Measurements from ENCODE around the gene PRXL2C. TPM values are rescaled to one million over a fixed set of nuclear protein-coding genes. Genes with fewer than 3 reads are reported as not detected.
A peak's percentile ranks its signal among the peaks of the same experiment; 100 is the strongest.
"Not testable (repeated sequence)": the region's sequence is repeated elsewhere in the genome, so short reads cannot be mapped to it uniquely, and the experiment has no call there.

Gene PRXL2C
- total RNA-seq, 1 experiment from 2014 or later = 15.0 TPM

DNA sequence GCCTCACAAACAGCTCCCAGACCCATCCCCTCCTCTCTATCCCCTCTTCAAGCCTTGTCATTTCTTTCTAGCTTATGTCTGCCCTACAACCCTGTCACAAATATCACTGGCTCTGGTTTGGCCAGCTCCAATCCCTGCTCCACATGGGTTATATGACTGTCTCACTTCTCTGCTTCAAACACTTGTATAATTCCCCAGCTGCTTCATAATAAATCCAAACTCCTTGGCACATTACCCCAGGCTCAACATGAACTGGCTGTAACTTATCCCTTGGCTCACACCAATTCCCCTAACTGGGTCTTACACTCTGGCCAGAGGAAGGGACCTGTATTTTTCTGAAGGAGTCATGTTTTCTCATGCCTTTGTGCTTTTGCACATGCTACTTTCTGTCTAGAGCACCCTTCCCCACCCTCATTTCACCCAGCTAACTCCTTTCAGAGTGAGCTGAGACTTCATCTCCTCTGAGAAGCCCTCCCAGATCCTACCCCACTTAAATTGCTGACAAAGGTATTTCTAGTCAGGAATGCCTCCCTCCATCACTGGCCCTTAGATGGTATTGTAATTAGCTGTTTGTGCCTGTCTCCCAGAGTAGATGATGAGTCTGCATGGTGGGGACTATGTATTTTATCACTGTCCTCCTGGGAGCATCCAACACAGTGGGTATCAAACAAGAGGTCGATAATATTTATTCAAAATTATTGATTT is 5.3 kb downstream of the PRXL2C start:
- DNase-seq (ENCODE audit: low spot score) = no peak

DNA sequence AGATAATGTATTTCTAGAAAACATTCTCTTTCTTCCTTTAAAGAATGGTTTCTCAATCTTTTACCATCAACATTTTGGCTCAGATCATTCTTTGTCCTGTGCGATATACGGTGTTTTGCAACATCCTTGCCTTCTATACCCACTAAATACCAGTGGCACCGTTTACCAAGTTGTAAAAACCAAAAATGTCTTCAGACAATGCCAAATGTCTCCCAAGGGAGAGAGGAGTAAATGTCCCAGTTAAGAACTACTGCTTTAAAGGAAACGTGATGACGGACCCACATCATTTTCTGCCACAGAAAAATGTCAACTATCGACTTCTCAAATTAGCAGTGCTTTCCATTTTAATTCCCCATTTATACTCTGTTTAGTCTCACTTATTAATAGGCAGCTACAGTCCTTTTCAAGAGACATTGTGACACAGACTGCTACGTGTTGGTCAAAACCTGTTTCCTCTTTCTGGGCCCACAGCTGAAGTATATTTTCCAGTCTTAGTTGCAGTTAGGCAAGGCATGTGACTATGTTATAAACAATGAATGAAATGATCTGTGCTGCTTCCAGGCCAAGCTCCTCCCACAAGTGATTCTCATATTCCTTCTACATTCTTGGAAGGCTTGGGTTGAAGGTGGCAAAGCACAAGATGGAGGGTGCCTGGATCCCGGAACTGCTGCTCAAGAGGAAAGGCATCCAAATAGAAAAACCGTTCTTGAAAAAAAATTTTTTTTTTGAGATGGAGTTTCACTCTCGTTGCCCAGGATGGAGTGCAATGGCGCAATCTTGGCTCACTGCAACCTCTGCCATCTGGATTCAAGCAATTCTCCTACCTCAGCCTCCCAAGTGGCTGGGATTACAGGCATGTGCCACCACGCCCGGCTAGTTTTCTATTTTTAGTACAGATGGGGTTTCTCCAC is 8.8 kb downstream of the PRXL2C start:
- DNase-seq (ENCODE audit: low spot score) = peak; percentile 82

DNA sequence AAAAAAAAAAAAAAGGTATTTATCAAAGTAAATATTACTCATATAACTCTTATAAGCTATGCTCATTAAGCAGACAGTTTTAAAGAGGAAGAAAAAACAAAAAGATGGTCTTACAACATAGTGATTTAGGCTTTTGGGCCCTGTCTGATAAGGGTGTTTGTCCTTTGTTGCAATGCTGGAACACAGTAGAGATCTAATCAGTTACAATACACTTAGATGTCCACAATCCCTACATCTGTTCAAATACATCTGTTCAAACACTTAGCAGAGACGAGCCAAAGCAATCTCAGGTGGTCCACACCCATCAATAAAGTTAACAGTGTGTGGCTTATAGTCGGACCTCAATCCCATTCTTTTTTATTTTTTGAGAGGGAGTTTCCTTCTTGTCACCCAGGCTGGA is 11.0 kb downstream of the PRXL2C start:
- DNase-seq (ENCODE audit: low spot score) = no peak

DNA sequence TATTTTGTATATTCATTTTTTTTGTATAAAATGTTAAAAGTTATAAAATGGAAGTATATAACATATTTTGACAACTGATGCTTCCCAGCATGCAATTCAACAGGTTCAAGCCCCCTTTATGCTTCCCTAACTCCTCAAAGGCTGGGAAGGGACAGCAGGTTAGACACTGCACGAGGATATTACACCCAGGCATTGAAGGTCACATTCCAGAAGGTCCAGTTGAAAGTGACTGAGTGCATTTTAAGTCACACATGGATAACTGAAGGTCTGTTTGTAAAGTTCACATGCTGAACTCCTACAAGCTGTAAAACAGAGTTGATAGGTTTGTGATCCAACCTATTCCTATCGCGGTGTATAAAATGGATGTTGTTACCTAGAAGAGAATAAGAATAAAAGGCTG is 13.6 kb downstream of the PRXL2C start:
- DNase-seq (ENCODE audit: low spot score) = no peak

DNA sequence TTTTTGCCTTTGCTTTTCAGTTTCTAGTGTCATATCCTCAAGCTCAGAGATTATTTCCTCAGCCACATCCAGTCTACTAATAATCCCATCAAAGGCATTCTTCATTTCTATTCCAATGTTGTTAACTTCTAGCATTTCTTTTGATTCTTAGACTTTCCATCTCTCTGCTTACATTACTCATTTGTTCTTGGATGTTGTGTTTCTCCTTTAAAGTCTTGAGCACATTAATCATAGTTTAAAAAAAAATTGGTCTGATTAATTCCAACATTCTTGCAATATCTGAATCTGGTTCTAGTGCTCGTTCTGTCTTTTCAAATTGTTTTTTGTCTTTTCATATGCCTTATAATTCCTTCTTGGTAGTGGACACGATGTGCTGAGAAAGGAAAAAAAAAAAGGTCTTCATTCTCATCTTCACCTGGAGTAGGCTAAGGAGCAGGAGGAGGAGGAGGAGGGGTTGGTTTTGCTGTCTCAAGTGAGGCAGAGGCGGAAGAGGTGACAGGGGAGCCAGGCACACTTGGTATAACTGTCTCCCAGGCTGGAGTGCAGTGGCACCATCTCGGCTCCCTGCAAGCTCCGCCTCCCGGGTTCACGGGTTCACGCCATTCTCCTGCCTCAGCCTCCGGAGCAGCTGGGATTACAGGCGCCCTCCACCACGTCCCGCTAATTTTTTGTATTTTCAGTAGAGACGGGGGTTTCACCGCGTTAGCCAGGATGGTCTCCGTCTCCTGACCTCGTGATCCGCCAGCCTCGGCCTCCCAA is 16.3 kb downstream of the PRXL2C start:
- no peak for DNase-seq (ENCODE audit: low spot score)

DNA sequence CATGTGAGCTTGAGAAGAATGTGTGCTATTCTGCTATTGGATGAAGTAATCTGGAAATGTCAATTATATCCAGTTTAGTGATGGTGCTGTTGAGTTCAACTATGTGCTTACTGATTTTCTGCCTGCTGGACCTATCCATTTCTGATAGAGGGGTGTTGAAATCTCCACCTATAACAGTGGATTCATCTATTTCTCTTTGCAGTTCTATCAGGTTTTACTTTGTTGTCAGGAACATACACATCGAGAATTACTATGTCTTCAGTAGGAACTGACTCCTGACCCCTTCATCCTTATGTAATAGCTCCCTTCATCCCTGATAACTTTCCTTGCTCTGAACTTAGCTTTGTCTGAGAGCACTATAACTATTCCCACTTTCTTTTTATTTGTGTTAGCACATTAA is 18.7 kb downstream of the PRXL2C start:
- DNase-seq (ENCODE audit: low spot score) = no peak

DNA sequence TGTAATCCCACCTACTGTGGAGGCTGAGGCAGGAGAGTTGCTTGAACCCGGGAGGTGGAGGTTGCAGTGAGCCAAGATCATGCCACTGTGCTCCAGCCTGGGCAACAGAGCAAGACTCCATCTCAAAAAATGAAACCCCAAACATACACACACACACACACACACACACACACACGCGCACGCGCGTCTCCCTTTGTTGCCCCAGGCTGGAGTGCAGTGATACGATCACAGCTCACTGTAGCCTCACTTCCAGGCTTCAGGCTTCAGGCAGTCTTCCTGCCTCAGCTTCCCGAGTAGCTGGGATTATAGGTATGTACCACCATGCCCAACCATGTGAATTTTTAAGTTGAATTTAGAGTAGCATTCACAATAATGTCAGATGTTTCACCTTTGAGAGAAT is 21.5 kb downstream of the PRXL2C start:
- not testable (repeated sequence) for DNase-seq (ENCODE audit: low spot score)

DNA sequence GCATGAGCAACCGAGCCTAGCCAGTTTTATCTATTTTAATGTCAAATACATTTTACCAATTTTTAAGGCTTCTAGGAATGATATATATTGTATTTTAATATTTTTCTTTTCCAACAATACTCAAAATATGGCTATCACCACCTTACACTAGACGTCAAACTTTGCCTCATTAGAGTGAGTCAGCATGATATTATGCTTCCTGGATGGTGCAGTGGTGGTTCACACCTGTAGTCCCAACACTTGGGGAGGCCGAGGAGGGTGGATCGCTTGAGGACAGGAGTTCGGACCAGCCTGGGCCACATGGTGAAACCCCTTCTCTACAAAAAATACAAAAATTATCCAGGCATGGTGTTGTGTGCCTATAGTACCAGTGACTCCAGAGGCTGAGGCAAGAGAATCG is 28.2 kb downstream of the PRXL2C start:
- no peak for DNase-seq (ENCODE audit: low spot score)

DNA sequence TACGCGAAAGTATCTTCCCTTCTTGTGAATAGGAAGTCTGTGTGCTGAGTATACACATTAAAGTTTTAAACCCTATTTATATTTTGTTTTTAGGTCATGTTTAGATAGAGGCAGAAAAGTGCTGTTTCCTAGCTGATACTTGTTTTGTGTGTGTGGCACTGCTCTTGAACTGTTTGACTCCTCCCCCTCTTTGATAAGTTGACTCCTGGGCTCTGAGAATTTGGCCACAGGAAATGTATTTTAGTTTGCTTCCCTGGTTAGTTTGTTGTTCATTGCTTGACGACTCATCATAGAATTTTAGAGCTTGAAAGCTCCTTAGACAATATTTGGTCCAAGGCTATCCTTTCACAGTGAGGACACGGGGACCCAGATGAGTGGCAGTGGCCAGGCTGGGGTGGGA is 33.5 kb downstream of the PRXL2C start:
- DNase-seq (ENCODE audit: low spot score) = no peak

DNA sequence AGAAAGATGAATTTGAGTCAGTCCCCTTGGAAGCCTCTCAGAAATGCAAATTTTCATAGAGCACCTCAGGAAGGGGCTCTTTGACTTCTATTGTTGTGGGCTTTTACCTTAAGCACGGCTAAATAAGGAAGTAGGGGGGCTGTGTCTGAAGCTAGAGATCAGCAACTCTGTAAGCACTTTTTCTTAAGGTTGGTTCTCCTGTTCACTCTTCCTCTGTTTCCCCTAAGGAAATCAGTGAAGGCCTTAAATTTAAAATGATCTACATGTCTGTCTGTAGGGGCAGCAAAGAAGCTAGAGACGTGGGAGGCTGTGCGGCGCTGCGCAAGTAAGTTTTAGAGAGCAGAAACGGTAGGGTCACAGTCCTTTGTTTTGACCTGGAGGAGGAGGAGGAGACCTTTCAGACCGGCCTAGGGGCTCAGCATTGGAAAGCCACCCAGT is 34.3 kb downstream of the PRXL2C start:
- DNase-seq (ENCODE audit: low spot score) = no peak

DNA sequence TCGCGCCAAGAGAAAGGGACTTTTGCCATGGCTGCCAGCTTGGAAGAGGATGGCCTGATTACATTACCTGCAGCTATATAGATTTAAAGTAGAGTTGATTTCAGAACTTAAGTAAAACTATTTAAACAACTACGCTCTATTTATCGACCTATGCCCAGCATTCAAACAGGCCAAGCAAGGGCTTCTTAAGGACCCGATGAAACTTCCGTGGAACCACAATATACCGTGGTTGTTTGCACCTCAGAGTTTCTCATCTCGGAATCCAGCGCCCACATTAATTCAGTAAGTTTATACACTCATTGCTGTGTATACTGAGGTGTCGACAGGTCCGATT is 35.0 kb downstream of the PRXL2C start:
- DNase-seq (ENCODE audit: low spot score) = no peak

DNA sequence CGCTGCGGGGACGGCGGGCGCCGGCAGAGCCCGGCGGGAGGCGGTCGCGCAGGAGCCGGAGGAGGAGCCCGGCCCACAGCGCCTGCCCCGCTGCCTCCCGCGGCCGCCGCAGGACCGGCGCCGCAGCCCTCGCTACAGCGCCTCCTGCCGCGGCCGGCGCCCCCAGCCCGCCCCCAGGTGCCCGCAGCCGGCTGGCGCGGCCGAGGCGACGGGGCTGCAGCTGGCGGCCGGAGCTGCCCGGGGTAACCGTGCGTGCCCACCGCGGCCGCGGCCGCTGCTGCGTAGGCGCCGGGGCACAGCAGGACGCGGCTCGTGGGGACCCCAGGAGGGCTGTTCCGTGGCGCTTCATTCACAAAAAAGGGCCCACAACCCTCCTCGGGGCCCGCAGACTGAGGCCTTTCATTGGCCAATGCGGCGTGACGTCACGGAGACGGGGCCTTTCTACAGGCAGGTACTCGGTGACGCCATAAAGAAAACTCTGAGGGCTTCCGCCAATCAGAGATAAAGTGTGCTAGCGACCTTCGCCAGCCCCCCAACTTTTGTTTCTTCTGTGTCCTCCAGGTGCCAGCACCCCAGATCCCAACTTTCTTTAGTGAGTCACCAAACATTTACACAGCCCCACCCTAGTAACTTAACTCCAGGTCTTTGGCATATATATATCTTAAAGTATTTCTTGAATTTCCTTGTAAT is 35.5 kb downstream of the PRXL2C start, which contains the start of gene CDC14B:
CDC14B (minus strand) TSS at position 353 of the 690 bp plus-strand sequence. CDS start 465 bp downstream, outside the sequence.
- DNase-seq (ENCODE audit: low spot score) = peak; percentile 92

DNA sequence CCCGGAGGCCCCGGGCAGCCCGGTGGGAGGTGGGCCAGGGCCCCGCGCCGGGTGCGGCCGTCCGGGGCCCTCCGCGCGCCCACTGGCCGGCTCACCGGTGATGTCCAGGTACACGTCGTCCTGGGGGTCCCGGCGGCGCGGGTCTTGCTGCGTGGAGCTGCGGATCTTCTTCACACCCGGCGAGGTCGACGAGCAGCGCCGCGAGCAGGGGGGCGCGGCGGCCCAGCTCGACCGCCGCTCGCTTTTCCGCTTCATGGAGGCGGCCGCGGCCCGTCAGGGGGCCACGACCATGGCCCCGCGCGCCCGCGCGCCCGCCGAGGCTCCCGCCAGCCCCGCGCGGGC is 36.0 kb downstream of the PRXL2C start:
- no peak for DNase-seq (ENCODE audit: low spot score)

DNA sequence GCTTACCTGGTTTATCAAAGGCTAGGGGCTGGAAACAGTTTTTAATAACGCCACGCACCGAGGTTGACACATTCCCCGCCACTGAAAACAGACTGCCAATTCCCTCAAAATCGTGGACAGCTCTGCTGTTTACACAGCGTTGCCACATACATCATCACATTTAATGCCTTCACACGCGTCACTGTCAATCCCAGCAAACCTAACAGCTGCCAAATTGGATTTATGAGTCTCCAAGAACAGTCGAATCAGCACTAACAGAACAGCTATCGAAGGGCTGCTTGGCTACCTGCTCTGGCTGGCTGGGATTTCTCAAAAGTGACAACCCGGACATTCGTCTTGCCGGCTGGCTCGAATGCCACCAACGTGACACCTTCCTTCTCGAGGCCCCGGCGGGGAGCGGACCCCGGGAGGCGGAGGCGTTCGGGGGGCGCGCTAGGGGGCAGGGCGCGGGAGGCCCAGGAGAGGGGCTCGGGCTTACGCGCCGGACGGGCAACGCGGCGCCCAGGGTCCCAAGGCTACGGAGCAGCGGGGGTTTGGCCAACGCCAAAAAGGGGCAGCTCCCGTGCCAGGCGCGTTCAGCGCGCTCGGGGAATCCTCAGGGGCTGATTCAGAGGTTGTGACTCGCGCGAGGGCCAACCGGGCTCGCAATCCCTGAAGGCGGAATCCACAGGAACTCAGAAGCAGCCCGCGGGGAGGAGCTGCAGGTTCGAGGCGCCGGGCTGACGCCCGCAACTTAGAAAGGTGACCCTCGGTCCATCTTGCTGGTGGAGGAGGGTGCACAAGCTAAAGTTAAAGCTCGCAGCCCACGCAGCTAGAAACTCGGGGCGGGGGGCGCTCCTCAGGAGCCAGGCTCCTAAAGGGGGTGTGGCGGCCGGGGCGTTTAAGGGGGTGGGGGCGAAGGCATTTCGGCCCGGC is 36.7 kb downstream of the PRXL2C start:
- DNase-seq (ENCODE audit: low spot score) = no peak

DNA sequence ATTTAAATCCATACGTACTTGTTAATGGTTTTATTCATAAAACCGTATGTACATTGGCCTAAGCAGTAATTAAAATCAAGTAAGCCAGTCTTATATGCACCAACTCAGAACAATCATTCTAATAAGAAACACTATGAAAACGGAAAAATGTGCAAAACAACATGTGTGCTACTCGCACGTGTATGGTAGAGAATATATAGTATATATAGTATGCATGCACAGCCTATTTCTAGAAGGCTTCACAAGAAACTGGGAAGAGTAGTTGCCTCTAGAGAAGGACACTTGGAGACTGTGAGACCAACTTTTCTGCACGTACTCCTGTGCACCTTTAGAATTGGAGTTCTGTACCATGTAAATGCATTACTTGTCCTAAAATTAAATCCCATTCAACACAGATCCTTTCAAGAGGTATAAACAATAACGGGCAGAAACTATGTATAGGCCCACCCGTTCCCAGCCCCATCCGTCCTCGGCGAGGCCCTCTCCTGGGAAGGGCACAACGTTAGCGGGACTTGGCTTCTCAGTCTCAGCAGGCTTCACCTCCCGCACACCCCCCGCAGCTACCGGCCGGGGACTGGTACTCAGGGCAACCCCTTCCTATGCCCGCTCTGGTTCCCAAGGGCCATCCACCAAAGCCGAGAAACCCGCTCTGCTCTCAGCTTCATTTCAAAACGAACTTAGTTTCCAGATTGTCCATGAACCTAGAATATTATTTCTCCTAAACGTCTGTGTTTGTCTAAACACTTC is 37.5 kb downstream of the PRXL2C start:
- DNase-seq (ENCODE audit: low spot score) = no peak

DNA sequence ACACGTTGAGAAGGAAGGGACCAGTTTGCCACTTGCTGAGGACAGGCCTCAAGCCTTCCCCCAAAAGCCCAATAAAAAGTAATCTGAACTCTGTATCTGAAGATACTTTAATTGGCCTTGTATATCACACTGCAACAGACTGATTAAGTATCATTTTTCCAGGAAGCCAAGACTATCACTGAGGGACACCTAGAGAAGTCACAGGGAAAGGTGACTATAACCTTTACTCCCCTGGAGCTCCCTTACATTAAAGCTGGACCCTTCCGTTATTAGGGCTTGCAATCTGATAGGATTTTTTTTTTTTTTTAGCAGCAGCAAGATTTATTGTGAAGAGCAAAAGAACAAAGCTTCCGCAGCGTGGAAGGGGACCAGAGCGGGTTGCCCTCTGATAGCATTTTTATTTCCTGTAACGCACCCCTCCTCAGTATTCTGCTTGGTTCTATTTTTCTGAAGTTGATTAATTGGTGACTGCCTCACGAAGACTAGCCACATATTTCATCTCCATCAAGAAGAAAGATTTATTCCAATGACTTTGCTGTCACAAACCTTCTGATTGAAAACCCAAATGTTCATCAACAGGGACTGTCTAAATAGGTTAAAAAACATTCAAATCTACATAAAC is 38.2 kb downstream of the PRXL2C start:
- DNase-seq (ENCODE audit: low spot score) = no peak

DNA sequence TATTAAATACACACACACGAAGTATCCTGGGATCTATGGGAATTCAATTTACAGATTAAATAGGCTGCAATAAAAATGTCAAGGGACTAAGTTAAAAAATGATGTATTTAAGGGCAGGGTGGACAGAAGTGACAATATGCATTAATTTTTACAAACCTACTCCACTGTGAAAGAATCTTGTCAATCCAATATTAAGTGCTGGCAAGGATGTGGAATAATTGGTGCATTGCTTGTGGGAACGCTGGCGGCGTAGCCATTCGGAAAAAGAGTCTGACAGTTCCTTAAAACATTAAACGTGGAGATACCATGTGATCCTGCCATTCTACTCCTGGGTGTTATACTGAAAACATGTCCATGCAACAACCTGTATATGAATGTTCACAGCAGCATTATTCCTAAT is 39.7 kb downstream of the PRXL2C start:
- no peak for DNase-seq (ENCODE audit: low spot score)

DNA sequence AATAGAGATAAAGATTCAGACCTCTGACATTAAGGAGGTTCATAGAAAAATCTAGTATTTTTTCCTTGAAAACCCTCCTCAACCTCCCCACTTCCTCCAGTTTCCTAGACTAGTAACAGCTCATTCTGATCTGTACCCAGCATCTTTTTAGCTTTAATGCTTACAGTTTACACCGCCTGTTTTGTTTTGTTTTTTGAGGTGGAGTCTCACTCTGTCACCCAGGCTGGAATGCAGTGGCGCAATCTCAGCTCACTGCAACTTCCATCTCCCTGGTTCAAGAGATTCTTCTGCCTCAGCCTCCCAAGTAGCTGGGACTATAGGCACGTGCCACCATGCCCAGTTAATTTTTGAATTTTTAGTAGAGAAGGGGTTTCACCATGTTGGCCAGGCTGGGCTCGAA is 40.5 kb downstream of the PRXL2C start:
- DNase-seq (ENCODE audit: low spot score) = peak; percentile 30

DNA sequence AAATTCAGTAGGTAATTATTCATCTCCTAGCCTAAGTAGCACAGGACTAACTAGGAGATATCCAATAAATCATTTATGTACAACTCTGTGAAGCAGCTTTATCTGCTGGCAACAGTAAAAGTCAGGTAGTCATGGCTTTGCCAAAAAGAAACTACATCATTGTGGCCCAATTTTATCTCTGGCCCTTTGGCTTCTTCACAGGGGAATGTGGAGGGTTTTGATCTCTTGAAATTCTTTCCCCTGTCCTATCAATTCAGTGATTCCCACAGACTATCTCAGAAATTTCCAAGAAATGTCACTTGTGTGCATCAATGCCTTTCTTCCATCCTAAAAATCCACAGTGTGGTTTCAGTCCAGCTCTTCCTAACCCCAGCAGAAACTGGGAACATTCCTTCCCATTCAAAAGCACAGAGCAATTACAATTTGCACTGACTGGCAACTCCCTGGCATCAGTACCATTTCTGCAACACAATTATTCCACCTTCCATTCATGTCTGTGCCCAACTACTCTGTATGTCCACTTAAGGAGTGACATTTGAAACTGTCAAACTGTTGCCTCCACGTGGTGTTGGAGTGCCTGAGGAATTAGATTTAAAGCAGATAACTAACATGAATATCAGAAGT is 42.0 kb downstream of the PRXL2C start:
- DNase-seq (ENCODE audit: low spot score) = no peak

Measured in H4 (cell line).